GM18907 (cell line): ENCODE measurements around the gene IL15RA.
"Not testable (repeated sequence)": the region's sequence is repeated elsewhere in the genome, so short reads cannot be mapped to it uniquely, and the experiment has no call there.

Experiments used
- ATAC-seq: cut with Tn5 transposase; IDR thresholded peaks from one replicate; pipeline ENCODE4 v1.9.1; 2021; ENCODE audit warnings: mild to moderate bottlenecking, moderate library complexity; ENCODE audit not compliant: unreplicated experiment

IL15RA gene

DNA sequence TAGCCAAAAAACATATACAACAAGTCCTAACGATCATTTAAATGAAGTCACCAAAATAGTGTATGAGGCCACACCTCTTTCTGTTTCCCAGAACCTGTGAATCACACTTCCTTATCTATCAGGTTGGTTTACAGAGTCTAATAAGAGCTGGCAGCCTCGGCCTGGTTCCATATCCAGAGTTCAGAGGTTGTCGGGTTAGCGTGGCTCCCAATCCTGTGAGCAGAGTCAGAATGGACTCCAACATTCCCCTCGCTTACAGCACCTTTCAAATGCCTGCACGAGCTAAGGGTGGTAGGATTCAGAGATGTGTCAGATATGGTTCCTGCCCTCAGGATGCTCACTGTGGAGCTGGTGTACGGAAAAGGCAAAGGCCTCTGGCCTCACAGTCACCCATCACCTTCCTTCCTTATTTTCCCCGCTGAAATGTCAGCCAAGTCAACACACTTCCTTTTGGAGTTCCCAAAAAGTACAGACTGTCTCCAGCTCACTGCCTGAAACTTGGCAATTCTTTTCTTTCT, 6.0 kb downstream of the IL15RA start:
- ATAC-seq = no peak

DNA sequence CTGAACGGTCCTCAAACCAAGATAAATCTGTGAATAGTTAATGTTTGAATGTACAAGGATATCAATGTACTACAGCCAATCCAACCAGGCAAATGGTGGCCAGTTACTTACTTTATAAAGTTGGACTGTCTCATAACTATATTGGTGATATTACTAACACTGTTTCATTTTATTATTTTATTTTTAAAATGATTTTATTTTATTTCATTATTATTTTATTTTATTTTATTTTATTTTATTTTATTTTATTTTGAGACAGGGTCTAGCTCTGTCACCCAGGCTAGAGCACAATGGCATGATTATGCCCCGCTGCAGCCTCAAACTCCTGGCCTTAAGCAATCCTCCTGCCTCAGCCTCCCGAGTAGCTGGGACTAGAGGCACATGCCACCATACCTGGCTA, 6.8 kb downstream of the IL15RA start:
- no peak for ATAC-seq

DNA sequence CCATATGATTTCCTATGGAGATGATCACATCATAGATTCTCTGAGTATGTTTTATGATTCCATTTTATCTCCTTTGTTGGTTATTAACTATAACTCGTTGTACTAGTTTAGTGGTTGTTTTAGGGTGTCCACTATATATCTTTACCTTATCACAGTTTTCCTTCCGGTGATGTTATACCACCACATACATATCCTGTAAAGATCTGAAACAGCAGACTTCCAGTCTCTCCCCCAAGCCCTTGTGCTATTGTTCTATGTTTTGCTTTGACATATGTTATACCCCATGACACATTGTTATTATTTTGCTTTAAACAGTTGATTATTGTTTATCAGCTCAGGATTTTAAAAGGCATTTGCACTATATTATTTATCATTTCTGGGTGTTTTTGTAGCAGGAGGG, 7.3 kb downstream of the IL15RA start:
- ATAC-seq = no peak

DNA sequence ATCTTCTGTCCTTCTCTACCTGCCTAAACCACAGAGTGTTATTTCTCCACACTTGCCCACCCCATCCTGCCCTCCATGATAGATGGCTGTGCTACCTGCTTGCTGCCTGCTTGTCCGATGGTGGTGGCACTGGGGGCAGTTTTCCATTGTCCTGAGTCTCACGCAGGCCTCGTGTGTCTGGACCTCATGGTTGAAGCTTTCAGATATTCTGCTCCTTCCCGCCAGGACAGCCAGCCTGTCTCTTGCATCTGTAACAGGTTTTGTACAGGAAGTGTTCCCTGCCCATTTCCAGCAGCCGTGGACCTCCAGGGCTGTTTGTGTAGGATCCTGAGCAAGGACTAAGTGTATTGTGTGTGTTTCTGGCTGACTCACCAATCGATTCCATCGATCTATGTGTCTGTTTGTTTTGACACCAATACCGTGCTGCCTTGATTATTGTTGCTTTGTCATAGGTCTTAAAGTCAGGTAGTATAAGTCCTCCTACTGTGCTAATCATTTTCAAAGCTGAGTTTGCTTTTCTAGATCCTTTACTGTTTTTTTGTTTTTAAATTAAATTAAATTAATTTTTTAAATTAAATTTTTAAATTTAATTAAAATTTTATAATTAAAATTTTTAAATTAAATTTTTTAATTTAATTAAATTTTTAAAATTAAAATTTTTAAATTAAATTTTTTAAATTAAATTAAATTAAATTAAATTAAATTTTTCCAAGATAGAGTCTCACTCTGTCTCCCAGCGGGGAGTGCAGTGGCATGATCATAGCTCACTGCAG, 8.5 kb downstream of the IL15RA start:
- no peak for ATAC-seq

DNA sequence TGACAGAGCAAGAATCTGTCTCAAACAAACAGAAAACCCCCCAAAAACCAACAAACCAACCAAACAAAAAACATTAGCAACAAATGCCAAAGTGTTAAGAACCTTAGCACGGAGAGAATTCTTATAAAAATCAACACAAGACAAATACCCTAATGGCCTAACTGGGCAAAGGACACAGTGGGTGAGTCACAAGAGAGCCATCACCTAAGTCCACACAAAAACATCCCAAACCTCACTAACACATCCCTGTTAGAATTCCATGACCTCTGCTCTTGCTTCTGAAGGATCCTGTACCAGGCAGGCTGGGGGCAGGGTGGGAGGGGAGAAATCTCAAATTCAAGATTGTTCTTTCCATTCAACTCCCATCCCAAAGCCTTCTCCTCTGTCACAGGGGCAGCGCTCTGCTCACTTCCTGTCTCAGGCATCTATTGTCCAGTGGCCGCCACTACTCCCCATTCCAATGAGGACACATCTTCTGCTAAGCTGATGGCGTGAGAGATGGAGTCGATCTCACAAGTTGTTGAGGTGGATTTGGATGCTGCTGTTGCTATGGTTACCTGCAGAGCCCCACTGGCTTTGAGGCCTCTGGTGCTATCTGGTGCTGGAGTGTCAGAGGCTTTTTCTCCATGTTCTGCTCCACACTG, 9.2 kb downstream of the IL15RA start:
- no peak for ATAC-seq

DNA sequence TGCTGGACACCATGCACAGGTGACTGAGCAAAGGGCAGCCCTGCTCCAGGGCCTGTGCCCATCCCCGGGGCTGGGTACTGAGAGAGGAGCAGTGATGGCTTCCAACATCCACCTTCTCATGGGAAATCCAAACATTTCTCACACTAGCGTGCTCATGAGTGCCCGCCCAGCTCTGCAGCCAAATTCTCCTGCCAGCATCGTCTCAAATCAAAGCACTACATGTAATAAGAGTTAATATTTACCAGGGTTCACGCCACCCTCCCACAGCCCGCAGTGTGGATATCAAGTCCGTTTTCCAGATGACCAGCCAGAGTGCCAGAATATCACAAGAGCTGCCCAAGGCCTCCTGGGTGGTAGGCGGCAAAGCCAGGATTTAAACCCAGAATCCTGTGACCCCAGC, 12.1 kb downstream of the IL15RA start:
- no peak for ATAC-seq

DNA sequence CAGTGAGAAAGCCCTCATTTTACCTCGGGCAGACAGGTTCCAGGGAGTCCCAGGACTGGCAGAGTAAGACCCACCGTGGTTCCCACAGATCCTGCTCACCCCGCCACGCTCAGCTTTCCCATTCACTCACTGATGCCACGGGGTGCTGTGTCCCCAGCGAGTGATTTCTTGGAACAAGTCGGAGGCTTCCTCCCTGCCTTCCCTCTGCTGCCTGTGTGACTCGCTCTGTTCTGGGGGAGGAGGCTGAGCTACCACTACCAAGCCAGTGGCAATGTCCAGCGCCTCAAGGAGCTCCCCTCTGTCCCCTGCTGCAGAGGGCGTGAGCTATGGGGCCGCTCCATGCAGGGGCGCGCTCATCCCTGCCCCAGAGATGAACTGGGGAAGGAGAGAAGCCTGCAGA, 12.6 kb downstream of the IL15RA start:
- ATAC-seq = no peak

DNA sequence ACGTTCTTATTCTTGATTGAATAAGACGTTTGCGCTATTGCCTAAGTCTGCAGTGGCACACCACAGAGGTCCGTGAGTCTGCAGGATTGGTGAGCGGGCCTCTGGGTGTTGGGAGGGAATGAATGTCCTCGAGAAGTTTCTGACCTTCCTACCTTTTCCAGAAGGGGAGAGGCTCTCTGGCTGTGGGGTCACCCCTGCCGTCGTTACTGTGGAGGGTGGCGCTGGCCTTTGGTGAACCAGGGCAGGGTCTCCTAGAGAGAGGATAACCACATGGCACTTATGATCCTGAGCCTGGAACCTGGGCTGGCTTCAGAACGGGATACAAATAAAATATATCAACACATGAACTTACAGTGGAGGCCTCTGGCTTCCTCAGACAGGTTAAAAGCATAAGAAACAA, 13.8 kb downstream of the IL15RA start:
- no peak for ATAC-seq

DNA sequence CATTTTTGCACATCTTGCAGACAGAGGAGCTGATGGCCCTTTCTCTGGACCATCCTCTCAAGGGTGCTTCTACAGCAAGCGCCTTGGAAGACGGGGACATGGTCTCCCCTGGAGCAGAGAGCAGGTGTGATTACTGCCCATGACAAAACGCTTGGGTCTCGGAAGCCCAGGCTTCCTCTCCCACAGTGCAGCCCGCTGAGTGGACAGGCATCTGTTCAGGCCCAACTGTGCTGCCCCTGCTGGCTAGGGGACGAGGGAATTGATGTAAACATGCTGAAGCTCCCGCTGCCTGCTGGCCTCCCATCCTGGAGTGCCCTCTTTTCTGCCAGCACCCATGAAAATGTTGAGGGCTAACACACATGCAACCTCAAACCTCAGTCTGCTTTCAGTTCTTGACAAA, 14.3 kb downstream of the IL15RA start:
- ATAC-seq = no peak

DNA sequence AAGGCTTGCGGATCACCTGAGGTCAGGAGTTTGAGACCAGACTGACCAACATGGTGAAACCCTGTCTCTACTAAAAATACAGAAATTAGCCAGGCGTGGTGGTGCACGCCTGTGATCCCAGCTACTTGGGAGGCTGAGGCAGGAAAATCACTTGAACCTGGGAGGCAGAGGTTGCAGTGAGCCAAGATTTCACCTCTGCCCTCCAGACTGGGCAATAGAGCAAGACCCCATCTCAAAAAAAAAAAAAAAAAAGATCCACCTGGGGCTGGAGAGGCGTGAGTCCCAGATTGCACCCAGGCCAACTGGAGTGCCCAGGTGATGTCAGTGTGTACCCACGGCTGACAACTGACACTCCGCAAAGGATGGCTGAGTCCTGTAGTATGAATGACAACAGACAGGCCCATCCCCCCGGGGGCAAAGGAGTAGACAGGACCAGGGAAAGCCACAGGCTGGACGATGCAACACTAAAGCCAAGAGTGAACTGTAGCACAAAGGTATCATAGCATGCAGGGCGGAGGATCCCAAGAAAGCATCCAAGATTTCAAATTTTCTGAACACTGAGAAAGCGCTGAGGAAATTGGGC, 14.9 kb downstream of the IL15RA start:
- not testable (repeated sequence) for ATAC-seq

DNA sequence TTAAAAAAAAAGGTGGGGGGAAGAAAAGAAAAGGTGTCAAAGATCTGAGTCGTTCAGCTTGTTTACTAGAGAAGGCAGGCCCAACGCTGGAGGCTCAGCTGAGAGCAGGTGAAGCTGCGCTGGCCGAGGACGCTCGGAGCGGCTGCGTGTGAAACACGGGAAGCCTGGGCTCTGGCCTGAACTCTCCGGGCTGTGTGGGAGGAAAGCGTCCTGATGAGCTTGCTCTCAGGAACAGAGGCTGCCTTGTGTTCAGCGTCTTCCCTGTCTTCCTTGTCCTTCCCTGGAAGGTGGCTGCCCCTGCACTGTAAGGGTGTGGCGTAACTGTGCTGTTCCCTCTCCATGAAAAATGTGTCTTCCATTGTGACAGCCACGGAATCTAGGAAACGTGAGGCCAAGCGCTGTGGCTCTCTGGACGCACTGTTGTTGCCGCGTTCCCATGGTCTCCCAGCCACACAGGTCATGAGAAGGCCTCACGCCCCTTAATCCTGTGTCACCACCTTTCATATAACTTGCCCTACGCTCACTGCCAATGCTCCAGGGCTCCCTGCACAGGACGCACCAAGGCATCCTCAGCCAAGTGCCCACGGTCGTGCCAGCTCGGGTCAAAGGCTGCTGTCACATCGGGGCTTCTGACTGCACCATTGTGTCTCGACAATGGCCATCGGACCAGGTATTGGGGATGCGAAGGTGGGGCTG, 15.8 kb downstream of the IL15RA start:
- no peak for ATAC-seq

DNA sequence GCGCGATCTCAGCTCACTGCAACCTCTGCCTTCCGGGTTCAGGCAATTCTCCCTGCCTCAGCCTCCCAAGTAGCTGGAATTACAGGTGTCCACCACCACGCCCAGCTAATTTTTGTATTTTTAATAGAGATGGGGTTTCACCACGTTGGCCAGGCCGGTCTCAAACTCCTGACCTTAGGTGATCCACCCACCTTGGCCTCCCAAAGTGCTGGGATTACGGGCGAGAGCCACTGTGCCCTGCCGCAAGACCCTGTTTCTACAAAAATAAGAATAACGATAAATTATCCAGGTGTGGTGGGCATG, 16.4 kb downstream of the IL15RA start:
- not testable (repeated sequence) for ATAC-seq

DNA sequence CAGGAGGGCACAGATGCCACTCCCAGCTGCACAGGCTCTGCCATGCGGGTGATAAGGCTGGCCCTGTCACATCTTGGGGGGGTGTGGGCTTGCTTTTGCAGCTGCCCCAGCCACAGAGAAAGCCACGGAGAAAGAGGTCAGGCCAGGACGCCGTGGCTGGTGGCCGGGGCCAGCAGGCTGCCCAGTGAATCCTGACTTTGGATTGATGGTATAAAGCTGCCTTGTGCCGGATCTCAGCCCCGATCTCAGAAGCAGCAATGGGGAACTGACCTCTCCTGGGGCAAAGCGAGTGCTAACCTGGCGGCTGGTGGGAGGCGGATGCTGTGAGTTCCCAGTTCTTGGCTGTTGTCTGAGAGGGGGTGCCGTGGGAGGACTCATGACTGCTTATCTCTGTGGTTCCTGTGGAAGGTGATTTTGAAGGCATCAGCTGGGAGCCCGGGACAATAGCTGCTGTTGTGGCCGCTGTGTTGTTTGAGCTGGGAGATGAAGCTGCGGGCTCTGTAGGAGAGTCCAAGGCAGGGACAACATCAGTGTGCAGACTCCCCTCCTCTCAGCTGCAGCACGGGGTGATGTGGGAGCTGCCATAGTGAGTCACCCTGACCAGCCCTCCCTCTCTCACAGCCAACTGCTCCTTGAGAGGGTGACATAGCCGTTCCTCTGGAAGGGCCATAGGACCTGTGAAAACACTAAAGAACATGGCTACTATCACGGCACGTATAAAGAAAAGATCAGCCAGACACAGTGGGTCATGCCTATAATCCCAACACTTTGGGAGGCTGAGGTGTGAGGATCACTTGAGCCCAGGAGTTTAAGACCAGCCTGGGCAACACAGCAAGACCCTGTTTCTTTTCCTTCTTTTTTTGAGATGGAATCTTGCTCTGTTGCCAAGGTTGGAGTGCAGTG, 17.0 kb downstream of the IL15RA start:
- no peak for ATAC-seq

DNA sequence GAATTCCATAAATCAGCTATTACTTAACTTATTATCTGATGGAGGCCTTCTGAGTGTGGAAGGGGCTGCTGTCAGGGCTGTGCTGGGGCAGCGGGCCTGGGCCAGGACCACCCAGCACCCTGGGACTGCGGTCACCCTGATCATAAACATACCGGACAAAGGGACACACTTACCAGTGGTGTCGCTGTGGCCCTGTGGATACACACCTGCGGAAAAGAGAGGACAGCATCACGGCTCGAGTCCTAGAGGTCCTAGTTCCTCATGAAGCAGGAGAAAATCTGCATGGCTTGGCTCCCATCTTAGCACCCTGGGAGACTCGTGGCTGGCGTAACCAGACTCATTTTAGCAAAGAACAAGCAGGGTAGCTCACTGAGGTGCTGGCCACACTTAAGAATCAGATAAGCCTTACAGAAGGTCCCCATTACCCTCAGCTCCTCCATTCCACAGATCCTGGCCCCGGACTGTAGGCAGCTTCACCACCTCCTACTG, 17.7 kb downstream of the IL15RA start:
- ATAC-seq = no peak

DNA sequence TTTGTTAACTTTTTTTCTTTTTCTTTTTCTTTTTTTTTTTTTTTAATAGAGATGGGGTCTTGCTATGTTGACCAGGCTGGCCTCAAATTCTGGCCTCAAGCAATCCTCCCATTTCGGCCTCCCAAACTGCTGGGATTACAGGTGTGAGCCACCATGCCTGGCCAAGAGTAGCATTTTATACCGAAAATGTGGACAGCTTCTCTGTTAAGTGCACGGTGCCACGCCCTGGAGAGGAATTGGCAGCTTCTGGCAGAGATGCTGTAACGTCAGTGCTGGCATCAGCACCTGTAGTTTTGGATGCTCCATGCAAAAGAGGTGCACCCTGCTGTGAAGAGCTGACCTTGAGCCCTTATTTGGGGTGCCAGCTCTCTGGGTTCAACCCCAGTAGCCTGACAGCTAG, 18.2 kb downstream of the IL15RA start:
- no peak for ATAC-seq

DNA sequence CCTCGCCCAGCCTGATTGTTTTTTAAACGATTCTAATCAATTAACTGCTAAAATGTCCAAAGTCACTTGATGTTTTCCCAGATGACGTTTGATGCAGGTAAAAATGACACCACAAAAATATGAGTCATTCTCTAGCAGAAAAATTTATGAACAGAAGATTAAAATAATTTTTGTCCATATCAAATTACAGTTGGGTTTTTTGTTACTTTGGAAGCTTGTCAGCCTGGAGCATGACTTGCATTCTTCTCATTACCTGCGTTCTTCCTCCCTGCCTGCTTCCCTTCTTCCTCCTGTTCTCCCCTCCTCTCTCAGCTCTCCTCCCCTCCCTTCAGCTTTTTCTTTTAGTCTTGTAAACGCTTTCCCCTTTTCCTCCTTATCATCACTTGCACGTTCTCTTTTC, 18.7 kb downstream of the IL15RA start:
- no peak for ATAC-seq

DNA sequence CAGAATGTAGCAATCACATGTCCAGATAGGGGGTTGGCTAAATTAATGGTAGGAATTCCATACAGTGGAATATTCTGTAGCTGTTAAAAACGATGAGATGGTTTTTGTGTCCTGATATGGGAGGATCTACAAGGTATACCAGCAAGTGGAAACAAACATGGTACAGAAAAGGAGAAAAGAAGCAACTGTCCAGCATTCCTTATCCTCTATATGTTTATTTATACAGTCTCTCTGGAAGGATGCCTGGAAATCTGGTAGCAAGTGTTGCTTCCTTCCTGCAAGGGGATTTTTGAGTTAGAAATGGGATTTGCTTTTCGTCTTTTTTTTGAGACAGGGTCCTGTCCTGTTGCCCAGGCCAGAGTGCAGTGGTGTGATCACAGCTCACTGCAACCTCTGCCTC, 19.3 kb downstream of the IL15RA start:
- ATAC-seq = no peak

DNA sequence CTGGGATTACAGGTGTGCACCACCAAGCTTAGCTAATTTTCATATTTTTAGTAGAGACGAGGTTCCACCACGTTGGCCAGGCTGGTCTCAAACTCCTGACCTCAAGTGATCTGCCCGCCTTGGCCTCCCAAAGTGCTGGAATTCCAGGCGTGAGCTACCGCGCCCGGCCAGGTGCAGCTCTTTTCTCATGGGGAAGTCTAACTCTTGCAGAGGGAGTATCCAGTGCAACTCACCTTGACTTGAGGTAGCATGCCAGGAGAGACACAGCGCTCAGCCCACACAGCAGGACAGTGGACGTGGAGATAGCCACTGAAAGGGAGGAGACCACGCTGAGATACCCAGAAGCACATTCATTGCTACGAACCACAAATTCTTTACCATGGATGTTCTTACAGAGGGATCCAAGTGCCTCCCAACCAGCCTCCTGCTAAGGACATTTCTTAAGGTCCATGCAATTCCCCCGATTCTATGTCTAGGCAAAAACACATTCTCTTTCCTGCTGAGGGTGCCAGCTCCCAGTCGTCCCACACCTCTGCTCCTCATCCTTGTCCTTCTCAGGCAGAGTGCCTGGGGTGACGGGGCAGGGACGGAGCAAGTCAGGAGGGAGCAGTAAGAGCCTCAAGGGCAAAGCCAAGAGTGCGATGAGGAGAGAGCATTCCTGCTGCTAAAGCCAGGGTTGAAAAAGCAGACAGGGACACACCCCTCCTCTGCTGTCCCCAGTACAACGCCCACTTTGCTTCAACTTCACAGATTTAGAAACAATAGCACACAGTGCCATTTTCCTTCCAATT, 21.0 kb downstream of the IL15RA start:
- no peak for ATAC-seq

DNA sequence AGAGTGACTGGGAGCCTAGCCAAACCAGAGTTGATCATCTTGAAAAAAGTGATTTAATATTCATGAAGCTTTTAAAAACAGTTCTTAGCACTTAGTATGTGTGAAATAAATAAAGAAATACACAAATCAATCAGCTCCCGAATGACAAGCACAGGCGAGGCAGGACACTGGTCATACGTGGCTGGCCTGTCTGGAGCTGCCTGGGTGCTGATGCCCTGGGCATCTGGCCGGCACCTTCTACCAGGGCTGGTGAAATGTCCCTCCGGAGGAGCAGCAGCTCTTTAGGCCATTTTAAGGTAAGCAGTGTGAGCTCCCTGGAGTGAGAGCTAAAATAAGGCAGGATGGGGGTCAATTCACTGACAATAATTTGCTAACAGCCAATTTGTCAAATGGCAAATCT, 23.7 kb downstream of the IL15RA start:
- no peak for ATAC-seq
